Measurements from ENCODE around the gene LPCAT1. TPM values are rescaled to one million over a fixed set of nuclear protein-coding genes. Genes with fewer than 3 reads are reported as not detected.

The LPCAT1 gene
- total and polyA plus RNA-seq, 2 experiments from 2014 or later: 78.0 to 255 TPM

- no peaks in the 10 kb centered on the region for H3K4me1 ChIP-seq (ENCODE audit: insufficient read depth)
- no peaks in the 10 kb centered on the region for H4K20me1 ChIP-seq (replicated peaks; ENCODE audit: insufficient read depth)
- no peak overlapping the region for H3K4me3 Mint-ChIP-seq
- no peaks in the 10 kb centered on the region for H3K9me2 ChIP-seq (ENCODE audit: insufficient read depth)
- H3K4me1 Mint-ChIP-seq: no peaks in the 10 kb centered on the region; the same call in 2 of the 3 replicates
- H3K36me3 ChIP-seq (ENCODE audit: insufficient read depth): no peaks in the 10 kb centered on the region
- peaks cover 13% of the 10 kb centered on the region for H3K27me3 Mint-ChIP-seq (ENCODE audit: insufficient read depth, low read depth, poor library complexity)
- peaks cover 26% of the 10 kb centered on the region for H3K9me3 Mint-ChIP-seq
- H3F3A ChIP-seq (replicated peaks; ENCODE audit: low read depth): no peaks in the 10 kb centered on the region
- H2AFZ ChIP-seq: no peak overlapping the region
- H3K27ac Mint-ChIP-seq: no peak overlapping the region
- no peaks in the 10 kb centered on the region for H3K79me2 ChIP-seq (replicated peaks; ENCODE audit: insufficient read depth)
- H3K27ac ChIP-seq (ENCODE audit: low read depth): no peak overlapping the region
- no peaks in the 10 kb centered on the region; the same call in 2 of the 3 replicates for H3K36me3 Mint-ChIP-seq (ENCODE audit: low read depth)
- ATAC-seq (no peak), DNase-seq (ENCODE audit: low spot score) (no peak)
- no peak overlapping the region for H3K4me2 ChIP-seq
- H3K4me3 ChIP-seq: no peak overlapping the region
- TF ChIP-seq ZNF114 (CRISPR knock-in tag; IDR thresholded peaks at IDR 0.05) (no peak), STAT1 (IDR thresholded peaks at IDR 0.05; ENCODE audit: unreplicated experiment) (no peak), ETS1 (IDR thresholded peaks at IDR 0.05) (no peak)
- no peaks in the 10 kb centered on the region for H3K27me3 ChIP-seq (ENCODE audit: insufficient read depth)
Observed at GRCh38 chr5:1421521-1422341, 102.0 kb downstream of the LPCAT1 start.

GRCh38 chr5:1420211-1421195 is 103.3 kb downstream of the LPCAT1 start:
- Histone ChIP-seq H2AFZ (no peak overlapping the region), H3K4me1 (ENCODE audit: insufficient read depth) (no peaks in the 10 kb centered on the region), H3F3A (replicated peaks; ENCODE audit: low read depth) (no peaks in the 10 kb centered on the region), H3K4me3 (no peak overlapping the region), H4K20me1 (replicated peaks; ENCODE audit: insufficient read depth) (no peaks in the 10 kb centered on the region), H3K27ac (ENCODE audit: low read depth) (no peak overlapping the region), H3K27me3 (ENCODE audit: insufficient read depth) (no peaks in the 10 kb centered on the region), H3K36me3 (ENCODE audit: insufficient read depth) (no peaks in the 10 kb centered on the region), H3K9me2 (ENCODE audit: insufficient read depth) (no peaks in the 10 kb centered on the region), H3K4me2 (no peak overlapping the region), H3K79me2 (replicated peaks; ENCODE audit: insufficient read depth) (no peaks in the 10 kb centered on the region)
- ATAC-seq: no peak
- peaks cover 14% of the 10 kb centered on the region for H3K9me3 Mint-ChIP-seq
- no peaks in the 10 kb centered on the region; the same call in 2 of the 3 replicates for H3K36me3 Mint-ChIP-seq (ENCODE audit: low read depth)
- H3K4me1 Mint-ChIP-seq: no peaks in the 10 kb centered on the region; the same call in 2 of the 3 replicates
- H3K27me3 Mint-ChIP-seq (ENCODE audit: insufficient read depth, low read depth, poor library complexity): peaks cover 14% of the 10 kb centered on the region
- H3K4me3 Mint-ChIP-seq: no peak overlapping the region
- DNase-seq (ENCODE audit: low spot score): no peak
- H3K27ac Mint-ChIP-seq: no peak overlapping the region
- TF ChIP-seq EZH2 (IDR thresholded peaks at IDR 0.05; ENCODE audit: low read depth, unreplicated experiment): no peak
- no peak for TF ChIP-seq ZNF331 (CRISPR knock-in tag; IDR thresholded peaks at IDR 0.05; ENCODE audit: low read depth)
- TF ChIP-seq, protein P1, sequence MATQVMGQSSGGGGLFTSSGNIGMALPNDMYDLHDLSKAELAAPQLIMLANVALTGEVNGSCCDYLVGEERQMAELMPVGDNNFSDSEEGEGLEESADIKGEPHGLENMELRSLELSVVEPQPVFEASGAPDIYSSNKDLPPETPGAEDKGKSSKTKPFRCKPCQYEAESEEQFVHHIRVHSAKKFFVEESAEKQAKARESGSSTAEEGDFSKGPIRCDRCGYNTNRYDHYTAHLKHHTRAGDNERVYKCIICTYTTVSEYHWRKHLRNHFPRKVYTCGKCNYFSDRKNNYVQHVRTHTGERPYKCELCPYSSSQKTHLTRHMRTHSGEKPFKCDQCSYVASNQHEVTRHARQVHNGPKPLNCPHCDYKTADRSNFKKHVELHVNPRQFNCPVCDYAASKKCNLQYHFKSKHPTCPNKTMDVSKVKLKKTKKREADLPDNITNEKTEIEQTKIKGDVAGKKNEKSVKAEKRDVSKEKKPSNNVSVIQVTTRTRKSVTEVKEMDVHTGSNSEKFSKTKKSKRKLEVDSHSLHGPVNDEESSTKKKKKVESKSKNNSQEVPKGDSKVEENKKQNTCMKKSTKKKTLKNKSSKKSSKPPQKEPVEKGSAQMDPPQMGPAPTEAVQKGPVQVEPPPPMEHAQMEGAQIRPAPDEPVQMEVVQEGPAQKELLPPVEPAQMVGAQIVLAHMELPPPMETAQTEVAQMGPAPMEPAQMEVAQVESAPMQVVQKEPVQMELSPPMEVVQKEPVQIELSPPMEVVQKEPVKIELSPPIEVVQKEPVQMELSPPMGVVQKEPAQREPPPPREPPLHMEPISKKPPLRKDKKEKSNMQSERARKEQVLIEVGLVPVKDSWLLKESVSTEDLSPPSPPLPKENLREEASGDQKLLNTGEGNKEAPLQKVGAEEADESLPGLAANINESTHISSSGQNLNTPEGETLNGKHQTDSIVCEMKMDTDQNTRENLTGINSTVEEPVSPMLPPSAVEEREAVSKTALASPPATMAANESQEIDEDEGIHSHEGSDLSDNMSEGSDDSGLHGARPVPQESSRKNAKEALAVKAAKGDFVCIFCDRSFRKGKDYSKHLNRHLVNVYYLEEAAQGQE (IDR thresholded peaks at IDR 0.05; ENCODE audit: unreplicated experiment): no peak
- no peak for TF ChIP-seq POLR2AphosphoS5 (IDR thresholded peaks at IDR 0.05; ENCODE audit: low read depth)
- no peak for TF ChIP-seq ZNF114 (CRISPR knock-in tag; IDR thresholded peaks at IDR 0.05)
- TF ChIP-seq STAT1 (IDR thresholded peaks at IDR 0.05; ENCODE audit: unreplicated experiment): no peak
- no peak for TF ChIP-seq CREB1 (CRISPR knock-in tag; IDR thresholded peaks at IDR 0.05; ENCODE audit: low read depth)
- no peak for TF ChIP-seq EZH2phosphoT487 (IDR thresholded peaks at IDR 0.05; ENCODE audit: unreplicated experiment)
- TF ChIP-seq CTCF (conservative IDR thresholded peaks at IDR 0.05; ENCODE audit: low read depth in 2 of 2): no peak

Data from GM23338 (cell line).